Measurements from ENCODE around the gene P2RX3.

DNA sequence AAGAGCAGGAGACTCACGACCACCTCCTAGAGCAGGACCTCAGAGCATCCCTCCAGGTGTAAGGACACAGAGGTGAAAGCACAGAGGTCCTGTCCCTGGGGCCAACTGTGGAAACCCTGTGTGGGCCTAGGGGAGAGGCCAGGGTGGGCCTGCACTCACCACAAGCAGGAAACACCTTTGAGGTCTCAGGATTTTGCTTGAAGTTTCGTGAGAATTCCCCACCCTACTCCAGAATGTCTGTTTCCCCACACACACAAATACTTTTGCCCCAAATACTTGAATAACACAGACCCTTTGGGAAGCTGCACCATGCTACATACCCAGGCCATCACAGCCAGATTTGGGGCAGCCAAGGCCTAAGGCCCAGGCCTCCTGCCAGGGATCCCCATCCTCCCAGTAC, 70.6 kb downstream of the P2RX3 start:
- TF ChIP-seq POLR2A (IDR thresholded peaks at IDR 0.05; ENCODE audit: low read depth, low read length), result no peak
- no peak for TF ChIP-seq SPI1 (IDR thresholded peaks at IDR 0.05; ENCODE audit: low read depth, low read length)
- TF ChIP-seq POLR2AphosphoS5 (IDR thresholded peaks at IDR 0.05; ENCODE audit: low read depth, low read length), result no peak
- no peak for TF ChIP-seq TAF1 (IDR thresholded peaks at IDR 0.05; ENCODE audit: low read depth, low read length)
- no peak for TF ChIP-seq POU2F2 (IDR thresholded peaks at IDR 0.05; ENCODE audit: low read depth, low read length)
